ENCODE data around the gene P2RX4. TPM values are rescaled to one million over a fixed set of nuclear protein-coding genes. Genes with fewer than 3 reads are reported as not detected.

Gene P2RX4
- total RNA-seq, 1 donor from 2014 or later: 55.8 TPM

- TF ChIP-seq, protein P1, sequence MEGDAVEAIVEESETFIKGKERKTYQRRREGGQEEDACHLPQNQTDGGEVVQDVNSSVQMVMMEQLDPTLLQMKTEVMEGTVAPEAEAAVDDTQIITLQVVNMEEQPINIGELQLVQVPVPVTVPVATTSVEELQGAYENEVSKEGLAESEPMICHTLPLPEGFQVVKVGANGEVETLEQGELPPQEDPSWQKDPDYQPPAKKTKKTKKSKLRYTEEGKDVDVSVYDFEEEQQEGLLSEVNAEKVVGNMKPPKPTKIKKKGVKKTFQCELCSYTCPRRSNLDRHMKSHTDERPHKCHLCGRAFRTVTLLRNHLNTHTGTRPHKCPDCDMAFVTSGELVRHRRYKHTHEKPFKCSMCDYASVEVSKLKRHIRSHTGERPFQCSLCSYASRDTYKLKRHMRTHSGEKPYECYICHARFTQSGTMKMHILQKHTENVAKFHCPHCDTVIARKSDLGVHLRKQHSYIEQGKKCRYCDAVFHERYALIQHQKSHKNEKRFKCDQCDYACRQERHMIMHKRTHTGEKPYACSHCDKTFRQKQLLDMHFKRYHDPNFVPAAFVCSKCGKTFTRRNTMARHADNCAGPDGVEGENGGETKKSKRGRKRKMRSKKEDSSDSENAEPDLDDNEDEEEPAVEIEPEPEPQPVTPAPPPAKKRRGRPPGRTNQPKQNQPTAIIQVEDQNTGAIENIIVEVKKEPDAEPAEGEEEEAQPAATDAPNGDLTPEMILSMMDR (IDR thresholded peaks at IDR 0.05): no peak
- Histone ChIP-seq H3K4me3 (no peak overlapping the region), H3K27me3 (no peaks in the 10 kb centered on the region), H3K36me3 (peaks cover 46% of the 10 kb centered on the region), H3K9me3 (no peaks in the 10 kb centered on the region), H3K4me1 (peaks cover 13% of the 10 kb centered on the region), H3K27ac (no peak overlapping the region)
- intact Hi-C loops (cut with DNase I): no loop called here
- ATAC-seq (no peak), DNase-seq (no peak)
These were observed 35.1 kb downstream of the P2RX4 start for GRCh38 chr12:121245031-121245430.

DNA sequence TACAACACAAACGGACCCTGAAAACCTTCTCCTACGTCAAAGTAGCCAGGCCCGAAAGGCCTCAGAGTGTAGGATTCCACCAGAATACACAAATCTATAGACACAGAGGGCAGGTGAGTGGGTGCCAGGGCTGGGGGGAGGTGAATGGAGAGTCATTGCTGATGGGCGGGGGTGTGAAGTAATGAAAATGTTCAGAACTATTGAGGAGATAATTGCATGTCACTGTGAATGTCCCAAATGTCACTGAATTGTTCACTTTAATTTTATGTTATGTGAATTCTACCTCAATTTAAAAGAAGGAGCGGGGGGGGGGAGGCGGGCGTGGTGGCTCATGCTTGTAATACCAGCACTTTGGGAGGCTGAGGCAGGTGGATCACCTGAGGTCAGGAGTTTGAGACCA lies 36.0 kb downstream of the P2RX4 start:
- intact Hi-C loops (cut with DNase I): no loop called here
- TF ChIP-seq, protein P1 (IDR thresholded peaks at IDR 0.05): no peak
- no peaks in the 10 kb centered on the region for H3K27me3 ChIP-seq
- H3K4me1 ChIP-seq: peaks cover 4% of the 10 kb centered on the region
- peaks cover 55% of the 10 kb centered on the region for H3K36me3 ChIP-seq
- H3K4me3 ChIP-seq: no peak overlapping the region
- DNase-seq: no peak
- no peak for ATAC-seq
- H3K27ac ChIP-seq: no peak overlapping the region
- no peaks in the 10 kb centered on the region for H3K9me3 ChIP-seq

GRCh38 chr12:121246893-121247557 lies 37.1 kb downstream of the P2RX4 start:
- Histone ChIP-seq H3K36me3 (peaks cover 64% of the 10 kb centered on the region), H3K27me3 (no peaks in the 10 kb centered on the region), H3K4me3 (no peak overlapping the region), H3K4me1 (no peaks in the 10 kb centered on the region), H3K27ac (no peak overlapping the region), H3K9me3 (no peaks in the 10 kb centered on the region)
- TF ChIP-seq, protein P1 (IDR thresholded peaks at IDR 0.05): no peak
- ATAC-seq (no peak), DNase-seq (no peak)
- intact Hi-C loops (cut with DNase I): no loop called here

- no peak for DNase-seq
These were observed 38.7 kb downstream of the P2RX4 start for GRCh38 chr12:121248622-121249021.

DNA sequence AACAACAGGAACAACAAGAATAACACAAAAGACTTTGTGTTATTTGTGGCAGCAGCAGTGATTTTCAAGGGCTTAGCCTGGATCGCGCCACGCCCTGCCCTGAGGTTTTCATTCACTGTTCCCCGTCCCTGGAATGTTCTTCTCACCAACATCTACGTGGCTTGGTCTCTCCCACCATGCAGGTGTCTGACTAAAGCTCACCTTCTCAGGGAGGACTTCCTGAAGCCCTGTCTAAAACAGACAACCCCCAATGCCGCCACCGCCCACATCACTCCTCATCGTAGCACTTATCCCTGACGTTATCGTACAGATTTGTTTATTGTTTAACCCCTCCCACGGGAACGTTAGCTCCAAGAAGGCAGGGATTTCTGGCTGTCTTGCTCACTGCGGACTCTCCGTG lies 40.4 kb downstream of the P2RX4 start:
- Histone ChIP-seq H3K9me3 (no peaks in the 10 kb centered on the region), H3K27ac (no peak overlapping the region), H3K36me3 (peaks cover 77% of the 10 kb centered on the region), H3K27me3 (no peaks in the 10 kb centered on the region), H3K4me1 (no peaks in the 10 kb centered on the region), H3K4me3 (no peak overlapping the region)
- intact Hi-C loops (cut with DNase I): no loop called here
- TF ChIP-seq, protein P1 (IDR thresholded peaks at IDR 0.05): no peak
- ATAC-seq (no peak), DNase-seq (no peak)

More at GRCh38 chr12:121248622-121249021, 38.7 kb downstream of the P2RX4 start:
- H3K9me3 ChIP-seq: no peaks in the 10 kb centered on the region
- ATAC-seq: no peak
- TF ChIP-seq, protein P1 (IDR thresholded peaks at IDR 0.05): no peak
- no peaks in the 10 kb centered on the region for H3K27me3 ChIP-seq
- H3K4me1 ChIP-seq: no peaks in the 10 kb centered on the region
- H3K4me3 ChIP-seq: no peak overlapping the region
- intact Hi-C loops (cut with DNase I): no loop called here
- H3K36me3 ChIP-seq: peaks cover 73% of the 10 kb centered on the region
- no peak overlapping the region for H3K27ac ChIP-seq

GRCh38 chr12:121251838-121252237 lies 41.9 kb downstream of the P2RX4 start:
- no peak for DNase-seq
- Histone ChIP-seq H3K4me3 (no peak overlapping the region), H3K4me1 (no peaks in the 10 kb centered on the region), H3K27ac (no peak overlapping the region), H3K9me3 (no peaks in the 10 kb centered on the region), H3K36me3 (peaks cover 86% of the 10 kb centered on the region), H3K27me3 (no peaks in the 10 kb centered on the region)
- TF ChIP-seq, protein P1 (IDR thresholded peaks at IDR 0.05): no peak
- intact Hi-C loops (cut with DNase I): no loop called here
- no peak for ATAC-seq
